ENCODE results near the gene TUBA4B.

The TUBA4B gene

DNA sequence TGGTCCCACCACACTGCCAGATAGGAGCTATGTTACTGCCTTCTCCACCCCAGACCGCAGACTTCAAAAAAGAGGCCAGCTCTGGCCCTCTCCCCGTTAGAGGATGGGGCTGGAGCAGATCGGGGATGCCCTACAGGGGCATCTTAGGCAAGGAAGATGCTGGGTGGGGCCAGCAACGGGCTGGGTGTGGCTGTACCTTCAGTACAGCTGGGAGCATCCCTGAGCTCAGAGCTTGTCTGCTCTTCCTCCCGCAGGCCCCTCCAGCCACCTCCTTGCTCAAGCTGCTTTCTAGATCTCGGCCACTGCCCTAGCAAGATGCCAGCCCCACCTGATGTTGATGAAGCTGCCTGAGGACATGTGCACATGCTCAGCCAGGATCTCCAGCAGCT lies 46.3 kb downstream of the TUBA4B start:
- H3K36me3 ChIP-seq (ENCODE audit: insufficient read depth): no peaks in the 10 kb centered on the region
- no peak overlapping the region for H3K4me3 ChIP-seq (IDR thresholded peaks at IDR 0.05; ENCODE audit: insufficient read depth, low read depth, low read length)
- no peak for TF ChIP-seq CTCF (conservative IDR thresholded peaks at IDR 0.05; ENCODE audit: low read depth, low read length)

GRCh38 chr2:219300022-219300421 lies 47.0 kb downstream of the TUBA4B start:
- H3K27me3 ChIP-seq (ENCODE audit: insufficient read depth, low read depth): peaks cover 63% of the 10 kb centered on the region
- no peaks in the 10 kb centered on the region for H4K20me1 ChIP-seq (ENCODE audit: insufficient read depth)
- TF ChIP-seq CTCF (conservative IDR thresholded peaks at IDR 0.05; ENCODE audit: low read depth, low read length): no peak

More for the DNA sequence above, 46.3 kb downstream of the TUBA4B start:
- H2AFZ ChIP-seq (ENCODE audit: low read depth): no peak overlapping the region
- H3K9ac ChIP-seq: no peak overlapping the region
- H3K4me1 ChIP-seq (ENCODE audit: low read depth, poor library complexity, severe bottlenecking): peaks cover 11% of the 10 kb centered on the region
- H3K4me2 ChIP-seq: no peak overlapping the region
- H3K27ac ChIP-seq: no peak overlapping the region
- H4K20me1 ChIP-seq (ENCODE audit: insufficient read depth): no peaks in the 10 kb centered on the region
- no peaks in the 10 kb centered on the region for H3K79me2 ChIP-seq (ENCODE audit: insufficient read depth, low read depth)
- peaks cover 59% of the 10 kb centered on the region for H3K27me3 ChIP-seq (ENCODE audit: insufficient read depth, low read depth)

DNA sequence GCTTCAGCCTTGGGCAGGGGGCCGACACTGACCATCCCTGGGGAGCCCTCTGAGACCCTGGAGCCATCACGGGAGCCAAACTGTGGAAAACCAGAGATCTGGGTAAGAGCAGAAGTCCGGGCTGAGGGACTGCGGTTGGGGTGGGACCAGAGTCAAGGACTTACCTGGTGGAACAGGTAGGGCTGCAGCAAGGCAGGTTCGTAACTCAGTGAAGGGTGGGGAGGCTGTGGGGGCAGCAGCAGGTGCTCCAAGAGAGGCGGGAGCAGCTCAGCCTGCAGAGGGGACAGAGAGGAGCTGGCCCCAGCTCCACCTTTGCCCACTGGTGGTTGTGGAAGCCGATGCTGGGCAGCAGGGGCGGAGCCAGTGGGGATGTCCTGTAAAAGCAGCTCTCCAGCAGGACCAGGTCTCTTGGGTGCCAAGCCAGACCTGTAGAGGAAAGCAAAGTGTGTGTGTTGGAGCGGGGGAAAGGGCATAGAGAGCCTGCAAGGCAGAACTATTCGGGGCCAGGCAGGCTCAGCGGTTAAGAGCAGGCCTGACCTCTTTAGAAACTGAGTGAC lies 49.4 kb downstream of the TUBA4B start:
- Histone ChIP-seq H2AFZ (ENCODE audit: low read depth) (no peak overlapping the region), H3K9ac (no peak overlapping the region), H3K36me3 (ENCODE audit: insufficient read depth) (no peaks in the 10 kb centered on the region), H3K4me1 (ENCODE audit: low read depth, poor library complexity, severe bottlenecking) (peaks cover 3% of the 10 kb centered on the region), H3K27ac (no peak overlapping the region), H3K79me2 (ENCODE audit: insufficient read depth, low read depth) (no peaks in the 10 kb centered on the region), H3K4me2 (no peak overlapping the region), H4K20me1 (ENCODE audit: insufficient read depth) (no peaks in the 10 kb centered on the region), H3K27me3 (ENCODE audit: insufficient read depth, low read depth) (peaks cover 66% of the 10 kb centered on the region), H3K4me3 (IDR thresholded peaks at IDR 0.05; ENCODE audit: insufficient read depth, low read depth, low read length) (no peak overlapping the region)
- no peak for TF ChIP-seq CTCF (conservative IDR thresholded peaks at IDR 0.05; ENCODE audit: low read depth, low read length)

More at GRCh38 chr2:219300022-219300421, 47.0 kb downstream of the TUBA4B start:
- H3K4me3 ChIP-seq (IDR thresholded peaks at IDR 0.05; ENCODE audit: insufficient read depth, low read depth, low read length): no peak overlapping the region
- no peak overlapping the region for H3K27ac ChIP-seq
- H3K4me1 ChIP-seq (ENCODE audit: low read depth, poor library complexity, severe bottlenecking): peaks cover 9% of the 10 kb centered on the region
- H2AFZ ChIP-seq (ENCODE audit: low read depth): no peak overlapping the region
- H3K4me2 ChIP-seq: no peak overlapping the region
- H3K36me3 ChIP-seq (ENCODE audit: insufficient read depth): no peaks in the 10 kb centered on the region
- no peak overlapping the region for H3K9ac ChIP-seq
- H3K79me2 ChIP-seq (ENCODE audit: insufficient read depth, low read depth): no peaks in the 10 kb centered on the region

DNA sequence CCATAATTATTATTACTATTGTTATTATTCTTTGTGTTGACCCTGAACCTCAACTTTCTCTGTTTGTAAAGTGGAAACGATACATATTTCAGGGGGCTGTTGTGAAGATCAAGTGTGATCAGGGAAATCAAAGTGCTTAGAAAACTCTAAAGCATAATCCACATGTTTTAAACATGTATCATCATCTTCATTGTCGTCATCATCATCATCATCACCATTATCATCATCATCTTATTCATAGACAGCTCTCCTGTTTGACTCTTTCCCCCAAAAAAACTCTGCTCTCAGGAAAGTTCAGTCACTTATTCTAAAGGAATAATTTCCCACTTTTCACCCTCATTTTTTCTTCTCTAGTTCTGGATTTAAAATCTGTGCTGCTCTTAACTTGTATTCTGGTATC lies 51.2 kb downstream of the TUBA4B start:
- H3K27ac ChIP-seq: no peak overlapping the region
- H4K20me1 ChIP-seq (ENCODE audit: insufficient read depth): no peaks in the 10 kb centered on the region
- H3K79me2 ChIP-seq (ENCODE audit: insufficient read depth, low read depth): no peaks in the 10 kb centered on the region
- H3K27me3 ChIP-seq (ENCODE audit: insufficient read depth, low read depth): peaks cover 61% of the 10 kb centered on the region
- TF ChIP-seq CTCF (conservative IDR thresholded peaks at IDR 0.05; ENCODE audit: low read depth, low read length): no peak
- H2AFZ ChIP-seq (ENCODE audit: low read depth): no peak overlapping the region
- no peak overlapping the region for H3K4me2 ChIP-seq
- H3K9ac ChIP-seq: no peak overlapping the region
- H3K4me3 ChIP-seq (IDR thresholded peaks at IDR 0.05; ENCODE audit: insufficient read depth, low read depth, low read length): no peak overlapping the region
- peaks cover 3% of the 10 kb centered on the region for H3K4me1 ChIP-seq (ENCODE audit: low read depth, poor library complexity, severe bottlenecking)
- H3K36me3 ChIP-seq (ENCODE audit: insufficient read depth): no peaks in the 10 kb centered on the region
